GM19043 (cell line): ENCODE measurements around the gene RAB3D.

ENCODE experiments used
- ATAC-seq: cut with Tn5 transposase; IDR thresholded peaks from one replicate; pipeline ENCODE4 v1.9.1; 2021; ENCODE audit warnings: low read depth; ENCODE audit not compliant: unreplicated experiment

Gene RAB3D

DNA sequence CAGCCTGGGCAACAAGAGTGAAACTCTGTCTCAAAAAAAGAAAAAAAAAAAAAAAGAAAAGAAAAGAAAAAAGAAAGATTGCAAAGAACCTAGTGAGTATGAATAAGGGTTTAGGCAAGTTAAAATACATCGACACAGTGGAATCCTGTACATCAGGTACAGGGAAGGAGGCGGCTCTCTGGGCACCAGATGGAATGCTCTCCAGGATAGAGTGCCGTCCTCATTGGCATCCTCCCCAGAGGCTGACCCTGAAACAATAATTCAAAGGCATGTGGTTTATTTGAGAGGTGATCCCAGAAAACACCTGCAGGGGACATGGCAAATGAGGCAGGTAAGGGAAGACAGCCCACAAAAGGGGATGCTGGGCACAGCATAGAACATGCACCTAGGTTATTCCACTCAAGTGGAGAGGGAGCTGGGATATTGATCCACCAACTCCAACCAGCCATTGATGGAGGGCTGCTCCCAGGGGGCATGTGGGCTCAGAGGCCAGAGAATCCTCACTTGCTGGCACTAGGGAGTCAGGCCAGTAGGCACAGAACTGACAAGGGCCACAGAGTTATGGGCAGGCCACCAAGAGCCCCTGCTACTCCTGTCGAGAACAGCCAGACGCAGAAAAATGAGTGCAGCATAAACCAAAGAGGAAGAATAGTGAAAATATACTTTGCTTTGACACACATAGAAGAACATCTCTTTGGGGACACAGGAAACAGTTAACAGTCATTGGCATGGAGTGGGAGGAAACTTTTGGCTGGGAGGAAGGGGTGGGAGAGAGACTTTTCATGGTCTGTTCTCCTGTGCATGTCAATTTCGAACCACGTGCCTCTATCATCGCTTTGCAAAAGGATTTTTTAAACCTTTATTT is 39.3 kb downstream of the RAB3D start:
- no peak for ATAC-seq

DNA sequence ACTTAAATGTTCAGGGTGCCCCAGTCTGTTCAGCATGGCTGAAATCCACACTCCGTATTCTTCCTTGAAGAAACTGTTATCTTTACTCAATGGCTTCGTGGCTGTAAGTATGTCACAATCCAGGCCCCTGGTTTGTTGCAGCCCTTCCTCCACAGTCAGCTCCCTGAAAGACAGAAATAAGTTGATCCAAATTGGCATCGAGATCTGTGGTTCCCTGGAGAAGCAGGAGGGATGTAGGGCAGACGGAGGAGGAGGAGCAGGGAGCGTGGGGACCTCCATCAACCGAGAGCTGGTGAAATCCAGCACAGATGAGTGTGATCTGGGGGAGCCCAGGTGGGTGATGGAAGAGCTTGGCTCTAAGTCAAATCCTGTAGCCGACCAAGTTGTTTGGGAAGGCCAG is 43.2 kb downstream of the RAB3D start:
- no peak for ATAC-seq

DNA sequence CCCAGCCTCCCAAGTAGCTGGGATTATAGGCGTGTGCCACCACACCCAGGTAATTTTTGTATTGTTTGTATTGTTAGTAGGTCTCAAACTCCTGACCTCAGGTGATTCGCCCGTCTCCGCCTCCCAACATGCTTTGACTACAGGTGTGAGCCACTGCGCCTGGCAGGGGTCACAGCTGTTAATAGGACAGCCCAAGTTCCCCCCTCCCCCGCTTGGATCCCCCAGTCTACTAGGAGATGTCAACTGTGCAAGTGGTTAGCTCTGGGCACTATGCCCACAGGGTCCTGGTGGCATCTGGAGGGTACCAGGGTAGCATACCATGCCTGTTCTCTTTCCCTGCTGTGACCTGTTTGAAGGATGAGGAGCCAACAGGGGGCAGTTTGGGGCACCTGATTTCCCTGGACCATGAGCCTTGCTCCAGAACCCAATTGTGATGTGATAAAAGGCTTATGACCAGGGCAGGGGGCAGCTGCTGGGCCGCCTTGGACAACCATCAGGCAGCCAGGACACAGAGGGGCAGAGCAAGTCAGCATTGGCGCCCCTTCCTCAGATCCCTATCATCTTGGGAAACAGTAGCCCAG is 43.7 kb downstream of the RAB3D start, which contains the start of gene TSPAN16:
TSPAN16 (plus strand) TSS at position 496 of the 581 bp plus-strand sequence. CDS start 138 bp downstream, outside the sequence.
- no peak for ATAC-seq

DNA sequence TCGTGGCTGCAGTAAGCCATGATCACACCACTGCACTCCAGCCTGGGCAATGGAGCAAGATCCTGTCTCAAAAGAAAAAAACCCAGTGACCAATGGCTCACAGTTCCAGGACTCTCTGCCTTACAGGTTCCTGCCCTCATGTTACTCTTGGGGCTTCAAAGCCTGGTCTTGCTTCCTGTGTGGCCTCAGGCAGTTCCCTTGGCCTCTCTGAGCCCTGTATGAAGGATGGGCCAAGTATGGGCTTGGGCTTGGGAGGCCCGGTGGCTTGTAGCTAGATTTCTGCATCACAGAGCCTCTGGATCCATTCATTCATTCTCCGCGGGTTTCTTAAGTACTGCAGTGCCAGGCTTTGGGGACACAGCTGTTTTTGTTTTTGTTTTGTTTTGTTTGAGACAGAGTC is 44.3 kb downstream of the RAB3D start:
- ATAC-seq: no peak

DNA sequence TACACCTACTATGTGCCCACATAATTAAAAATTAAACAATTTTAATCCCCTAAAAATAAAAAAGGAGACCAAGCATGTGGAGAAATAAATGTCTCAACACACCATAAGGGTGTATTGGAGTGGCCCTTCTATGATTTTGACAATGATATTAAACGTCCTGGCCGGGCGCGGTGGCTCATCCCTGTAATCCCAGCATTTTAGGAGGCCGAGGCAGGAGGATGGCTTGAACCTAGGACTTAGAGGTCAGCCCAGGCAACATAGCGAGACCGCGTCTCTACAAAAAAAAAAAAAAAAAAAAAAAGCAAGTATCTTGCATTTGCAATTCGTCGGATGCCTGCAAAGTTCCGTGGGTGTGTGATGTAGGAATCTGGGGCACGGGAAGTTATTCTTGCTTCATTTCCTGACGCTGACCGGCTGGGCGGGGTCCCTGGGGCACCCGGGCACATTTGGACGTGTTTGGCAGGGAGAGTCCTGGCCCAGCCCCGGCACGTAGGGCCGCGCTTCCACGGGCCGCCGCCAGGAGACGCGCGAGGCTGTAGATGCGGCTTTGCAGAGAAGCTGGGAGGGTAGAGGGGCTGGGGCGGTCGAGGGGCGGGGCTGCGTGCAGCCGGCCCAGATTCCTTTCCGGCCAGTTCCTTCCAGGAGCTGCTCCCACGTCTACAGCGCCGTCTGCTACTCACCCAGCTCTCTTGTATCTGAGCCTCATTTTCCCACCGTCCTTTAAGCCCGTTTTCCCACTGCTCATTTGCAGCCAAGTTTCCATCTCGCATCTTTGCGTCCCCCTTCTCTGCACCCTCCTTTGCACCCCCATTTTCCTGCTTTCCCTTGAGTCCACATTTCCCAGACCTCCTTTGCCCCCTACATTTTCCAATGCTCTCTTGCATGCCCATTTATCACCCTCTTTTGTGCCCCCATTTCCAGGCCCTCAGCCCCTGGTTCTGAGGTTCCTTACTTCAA is 45.7 kb downstream of the RAB3D start:
- no peak for ATAC-seq

DNA sequence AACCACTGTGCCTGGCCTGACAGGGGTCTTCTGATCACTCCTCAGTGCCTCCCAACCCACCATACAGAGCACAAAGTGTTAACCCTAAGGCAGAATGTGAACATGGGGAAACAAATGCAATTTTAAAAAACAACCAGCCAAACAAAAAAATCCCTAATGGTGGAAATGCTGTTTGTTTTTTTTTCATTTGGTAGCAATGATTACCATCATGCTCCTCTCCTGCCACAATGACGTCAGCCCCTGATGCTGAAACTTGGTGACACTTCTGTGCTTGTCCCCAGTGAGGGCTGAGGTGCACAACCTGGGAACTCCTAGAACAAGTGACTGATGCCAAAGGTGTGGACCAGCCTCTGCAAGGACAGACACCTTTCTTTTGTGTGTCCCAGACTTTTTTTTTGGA is 47.5 kb downstream of the RAB3D start:
- no peak for ATAC-seq

DNA sequence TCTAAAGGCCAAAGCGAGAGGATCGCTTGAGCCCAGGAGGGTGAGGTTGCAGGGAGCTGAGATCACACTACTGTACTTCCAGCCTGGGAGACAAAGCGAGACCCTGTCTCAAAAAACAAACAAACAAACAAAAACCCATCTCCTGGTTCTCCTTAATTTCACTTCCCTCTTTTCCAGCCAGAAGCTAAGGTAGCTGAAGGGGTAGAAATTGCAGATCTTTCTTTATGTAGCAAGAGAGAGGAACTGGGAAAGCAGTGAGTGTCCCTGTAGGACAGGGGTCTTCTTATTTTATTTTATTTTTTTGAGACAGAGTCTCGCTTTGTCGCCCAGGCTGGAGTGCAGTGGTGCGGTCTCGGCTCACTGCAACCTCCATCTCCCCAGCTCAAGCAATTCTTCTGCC is 48.0 kb downstream of the RAB3D start:
- no peak for ATAC-seq

DNA sequence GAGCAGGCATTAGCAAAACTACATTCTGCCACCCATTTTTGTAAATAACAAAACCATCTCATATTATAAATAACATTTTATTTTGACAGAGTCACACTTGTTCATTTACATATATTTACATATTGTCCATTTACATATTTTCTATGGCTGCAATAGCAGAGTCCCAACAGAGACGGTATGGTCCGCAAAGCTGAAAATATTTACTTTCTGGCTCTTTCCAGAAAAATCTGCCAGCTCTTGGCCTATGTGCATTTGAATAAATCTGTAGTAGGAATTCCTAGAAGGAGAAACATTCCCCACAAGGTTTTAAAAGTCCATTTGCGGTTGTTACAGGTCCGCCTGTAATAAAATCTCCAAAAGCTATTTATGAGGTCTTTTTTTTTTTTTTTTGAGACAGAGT is 49.2 kb downstream of the RAB3D start:
- no peak for ATAC-seq

DNA sequence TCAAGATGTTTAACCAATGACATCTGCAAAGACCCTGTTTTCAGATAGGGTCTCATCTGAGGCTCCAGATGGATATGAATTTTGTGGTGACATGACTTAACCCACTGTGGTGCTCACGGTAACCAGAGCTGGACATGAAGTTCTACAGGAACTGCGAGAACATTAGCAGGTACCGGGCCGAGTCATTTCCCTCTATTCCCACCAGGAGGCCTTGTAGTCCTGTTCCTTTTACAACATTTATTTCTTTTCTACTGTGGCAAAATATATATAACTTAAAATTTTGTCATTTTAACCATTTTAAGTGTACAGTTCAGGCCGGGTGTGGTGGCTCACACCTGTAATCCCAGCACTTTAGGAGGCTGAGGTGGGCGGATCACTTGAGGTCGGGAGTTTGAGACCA is 51.1 kb downstream of the RAB3D start:
- no peak for ATAC-seq

DNA sequence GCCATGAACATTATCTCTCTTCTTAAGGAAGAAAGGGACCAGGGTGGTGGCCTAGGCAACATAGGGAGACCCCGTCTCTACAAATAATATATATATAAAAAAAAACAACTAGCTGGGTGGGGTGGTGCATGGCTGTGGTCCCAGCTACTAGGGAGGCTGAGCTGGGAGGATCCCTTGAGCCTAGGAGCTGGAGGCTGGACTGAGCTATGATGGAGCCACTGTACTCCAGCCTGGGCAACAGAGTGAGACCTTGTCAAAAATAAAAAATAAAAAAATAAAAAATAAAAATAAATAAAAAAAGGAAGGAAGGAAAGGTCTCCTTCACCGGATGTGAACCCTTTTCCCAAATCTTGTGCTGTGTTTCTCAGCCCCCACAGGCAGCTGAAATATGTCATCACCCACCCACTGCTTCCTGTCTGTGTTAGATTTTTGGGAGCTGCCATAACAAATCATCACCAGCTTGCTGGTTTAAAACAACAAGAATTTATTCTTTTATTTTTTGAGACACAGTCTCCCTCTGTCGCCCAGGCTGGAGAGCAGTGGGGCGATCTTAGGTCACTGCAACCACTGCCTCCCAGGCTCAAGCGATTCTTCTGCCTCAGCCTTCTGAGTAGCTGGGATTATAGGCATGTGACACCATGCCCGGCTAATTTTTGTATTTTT is 53.0 kb downstream of the RAB3D start:
- ATAC-seq: no peak

DNA sequence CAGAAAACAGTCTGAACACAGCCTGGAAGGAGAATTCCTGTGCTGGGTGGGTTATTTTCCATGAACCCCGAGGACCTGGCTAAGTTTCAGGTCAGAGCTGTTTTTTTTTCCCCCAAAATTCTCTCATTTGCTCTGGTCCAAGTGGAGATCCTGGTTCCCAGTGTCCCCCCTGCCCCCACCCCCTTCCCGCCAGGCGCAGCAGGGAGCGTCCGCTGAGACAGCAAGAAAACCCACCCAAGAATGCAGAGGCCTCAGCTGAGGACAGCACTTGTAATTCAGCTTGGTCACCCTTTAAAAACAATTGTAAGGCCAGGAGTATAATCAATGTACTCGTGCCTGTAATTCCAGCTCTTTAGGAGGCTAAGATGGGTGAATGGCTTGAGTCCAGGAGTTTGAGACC is 54.9 kb downstream of the RAB3D start:
- ATAC-seq: no peak

DNA sequence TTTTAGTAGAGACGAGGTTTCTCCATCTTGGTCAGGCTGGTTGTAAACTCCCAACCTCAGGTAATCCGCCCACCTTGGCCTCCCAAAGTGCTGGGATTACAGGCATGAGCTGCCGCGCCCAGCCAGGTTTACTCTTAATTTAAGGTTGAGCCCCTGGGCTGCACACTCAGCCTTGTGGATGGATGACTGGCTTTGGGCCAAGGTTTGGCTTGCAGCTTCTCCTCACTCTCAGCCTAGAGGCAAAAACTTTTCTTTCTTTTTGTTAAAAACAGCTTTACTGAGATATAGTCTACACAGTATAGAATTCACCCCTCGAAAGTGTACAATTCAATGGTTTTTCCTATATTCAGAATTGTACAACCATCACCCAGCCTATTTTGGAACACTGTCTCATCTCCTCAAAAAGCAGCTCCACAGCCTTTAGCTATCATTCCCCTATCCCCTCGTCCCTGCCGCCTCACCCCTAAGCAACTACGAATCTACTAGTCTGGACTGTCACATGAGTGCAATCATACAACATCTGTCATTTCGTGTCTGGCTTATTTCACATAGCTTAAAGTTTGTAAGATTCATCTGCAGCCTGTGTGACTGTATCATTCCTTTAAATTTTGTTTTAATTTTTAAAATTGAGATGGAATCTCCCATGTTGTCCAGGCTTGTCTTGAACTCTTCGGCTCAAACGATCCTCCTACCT is 58.0 kb downstream of the RAB3D start:
- ATAC-seq: no peak

DNA sequence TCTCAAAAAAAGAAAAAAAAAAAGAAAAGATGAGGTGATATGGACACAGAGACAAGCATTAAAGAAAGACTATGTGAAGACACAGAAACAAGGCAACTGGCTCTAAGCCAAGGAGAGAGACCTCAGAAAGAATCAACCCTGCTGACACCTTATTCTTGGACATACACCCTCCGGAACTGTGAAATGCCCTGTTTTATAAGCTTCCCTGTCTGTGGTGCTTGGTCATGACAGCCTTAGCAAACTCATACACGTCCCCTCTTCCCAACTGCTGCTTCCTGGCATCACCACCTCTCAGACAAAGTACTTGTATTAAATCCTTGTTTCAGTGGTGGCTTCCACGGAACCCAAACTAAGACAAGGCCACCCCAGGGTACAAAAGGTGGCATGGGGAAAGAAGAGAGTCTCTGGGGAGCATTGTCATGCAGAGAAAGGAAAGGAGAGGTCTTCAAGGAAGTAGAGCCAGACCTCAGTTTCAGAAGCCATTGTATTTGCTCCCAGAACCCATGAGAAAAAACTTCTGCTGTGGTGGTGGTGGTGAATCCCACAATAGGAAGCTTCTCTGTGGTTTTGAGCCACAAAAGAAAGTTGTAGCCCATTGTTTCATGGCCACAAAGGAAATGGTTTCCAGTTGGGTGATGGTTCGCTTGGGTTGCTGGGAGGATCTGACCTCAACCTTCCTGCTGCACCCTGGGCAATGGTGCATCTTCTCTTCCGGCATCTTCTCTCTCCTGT is 59.8 kb downstream of the RAB3D start:
- ATAC-seq: no peak

DNA sequence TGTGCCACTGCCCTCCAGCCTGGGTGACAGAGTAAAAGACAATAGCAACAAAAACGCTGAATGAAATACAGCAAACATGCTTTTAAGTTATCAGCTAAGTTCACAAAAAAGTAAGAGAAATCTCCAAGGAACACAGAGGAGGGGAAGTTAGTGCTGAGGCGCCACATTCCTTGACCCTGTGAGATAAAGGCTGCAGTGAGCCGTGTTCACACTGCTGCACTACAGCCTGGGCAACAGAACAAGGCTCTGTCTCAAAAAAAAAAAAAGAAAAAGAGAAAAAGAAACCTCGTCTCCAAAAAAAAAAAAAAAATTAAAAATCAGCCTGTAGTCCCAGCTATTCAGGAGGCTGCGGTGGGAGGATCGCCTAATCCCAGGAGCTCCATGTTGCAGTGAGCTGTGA is 60.8 kb downstream of the RAB3D start:
- ATAC-seq: no peak

DNA sequence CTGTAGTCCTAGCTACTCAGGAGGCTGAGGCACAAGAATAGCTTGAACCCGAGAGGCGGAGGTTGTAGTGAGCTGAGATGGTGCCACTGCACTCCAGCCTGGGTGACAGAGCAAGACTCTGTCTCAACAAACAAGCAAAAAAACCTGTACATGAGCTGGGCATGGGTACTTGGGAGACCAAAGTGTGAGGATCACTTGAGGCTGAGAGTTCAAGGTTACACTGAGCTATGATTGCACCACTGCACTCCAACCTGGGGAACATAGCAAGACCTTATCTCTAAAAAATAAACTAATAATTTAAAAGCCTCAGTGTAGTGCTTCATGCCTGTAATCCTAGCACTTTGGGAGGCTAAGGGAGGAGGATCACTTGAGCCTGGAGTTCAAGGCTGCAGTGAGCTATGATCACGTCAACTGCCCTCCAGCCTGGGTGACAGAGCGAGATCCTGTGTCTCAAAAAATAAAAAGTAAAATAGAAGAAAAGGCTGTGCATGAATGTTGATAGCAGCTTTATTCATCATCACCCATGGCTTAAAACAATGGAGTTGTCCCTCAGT is 64.8 kb downstream of the RAB3D start:
- no peak for ATAC-seq

DNA sequence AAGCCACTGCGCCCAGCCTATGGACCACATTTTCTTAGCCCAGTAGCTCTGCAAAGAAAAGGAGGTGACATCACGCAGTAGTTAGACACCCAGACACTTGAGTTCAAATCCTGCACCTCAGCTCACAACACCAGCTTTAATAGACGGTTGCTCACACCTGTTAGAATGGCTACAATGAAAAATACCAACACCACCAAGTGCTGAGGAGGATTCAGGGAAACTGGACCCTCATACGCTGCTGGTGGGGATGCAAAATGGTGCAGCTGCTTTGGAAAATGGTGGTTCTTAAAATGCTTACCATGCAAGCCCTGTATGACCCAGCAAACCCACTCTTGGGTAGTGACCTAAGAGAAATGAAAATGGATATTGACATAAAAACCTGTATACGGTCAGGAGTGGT is 65.5 kb downstream of the RAB3D start:
- no peak for ATAC-seq

DNA sequence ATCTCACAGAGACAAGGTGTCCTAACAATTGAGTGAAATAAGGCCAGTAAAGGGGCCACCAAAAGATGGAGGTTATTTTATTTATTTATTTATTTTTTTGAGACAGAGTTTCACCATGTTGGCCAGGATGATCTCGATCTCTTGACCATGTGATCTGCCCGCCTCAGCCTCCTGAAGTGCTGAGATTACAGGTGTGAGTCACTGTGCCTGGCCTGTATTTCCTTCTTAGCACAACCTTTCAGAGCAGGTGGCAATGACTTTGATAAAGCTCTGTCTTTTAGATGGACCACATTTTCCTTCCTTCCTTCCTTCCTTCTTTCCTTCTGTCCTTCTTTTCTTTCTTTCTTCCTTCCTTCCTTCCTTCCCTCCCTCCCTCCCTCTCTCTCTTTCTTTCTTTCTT is 66.2 kb downstream of the RAB3D start:
- no peak for ATAC-seq
